SH-SY5Y (cell line): ENCODE measurements around the gene CHD2.

Experiments used
- GATA2 ChIP-seq: IDR thresholded peaks from 2 replicates; pipeline ENCODE4 v1.6.1; 2011; ENCODE audit warnings: mild to moderate bottlenecking, low read depth, low read length
- GATA3 ChIP-seq: IDR thresholded peaks from 2 replicates; pipeline ENCODE4 v1.6.1; 2011; ENCODE audit warnings: low read depth, mild to moderate bottlenecking, low read length, moderate library complexity

- TF ChIP-seq GATA3 (no peak), GATA2 (no peak)
These were observed 550 bp upstream of the CHD2 start for GRCh38 chr15:92899601-92899947.
